HG03460 (cell line): ENCODE data around the gene SNAP23.
A peak's percentile ranks its signal among the peaks of the same experiment; 100 is the strongest.
"Not testable (repeated sequence)": the region's sequence is repeated elsewhere in the genome, so short reads cannot be mapped to it uniquely, and the experiment has no call there.

Experiments used
- ATAC-seq: cut with Tn5 transposase; IDR thresholded peaks from one replicate; pipeline ENCODE4 v1.9.1; 2021; ENCODE audit not compliant: unreplicated experiment

SNAP23 gene

DNA sequence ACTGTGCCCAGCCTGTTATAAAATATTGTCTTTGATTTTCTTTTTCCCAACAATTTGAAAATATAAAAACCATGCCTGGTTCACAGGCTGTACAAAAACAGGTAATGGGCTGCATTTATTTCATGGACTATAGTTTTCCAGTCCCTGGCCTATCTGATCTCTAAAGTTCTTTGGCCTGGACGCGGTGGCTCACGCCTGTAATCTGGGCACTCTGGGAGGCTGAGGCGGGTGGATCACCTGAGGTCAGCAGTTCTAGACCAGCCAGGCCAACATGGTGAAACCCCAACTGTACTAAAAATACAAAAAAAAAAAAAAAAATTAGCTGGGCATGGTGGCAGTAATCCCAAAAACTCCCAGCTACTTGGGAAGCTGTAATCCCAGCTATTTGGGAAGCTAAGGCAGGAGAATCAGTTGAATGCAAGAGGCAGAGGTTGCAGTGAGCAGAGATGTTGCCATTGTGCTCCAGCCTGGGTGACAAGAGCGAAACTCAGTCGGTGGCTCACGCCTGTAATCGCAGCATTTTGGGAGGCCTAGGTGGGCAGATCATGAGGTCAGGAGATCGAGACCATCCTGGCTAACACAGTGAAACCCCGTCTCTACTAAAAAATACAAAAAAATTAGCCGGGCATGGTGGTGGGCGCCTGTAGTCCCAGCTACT is 61.2 kb downstream of the SNAP23 start:
- not testable (repeated sequence) for ATAC-seq

DNA sequence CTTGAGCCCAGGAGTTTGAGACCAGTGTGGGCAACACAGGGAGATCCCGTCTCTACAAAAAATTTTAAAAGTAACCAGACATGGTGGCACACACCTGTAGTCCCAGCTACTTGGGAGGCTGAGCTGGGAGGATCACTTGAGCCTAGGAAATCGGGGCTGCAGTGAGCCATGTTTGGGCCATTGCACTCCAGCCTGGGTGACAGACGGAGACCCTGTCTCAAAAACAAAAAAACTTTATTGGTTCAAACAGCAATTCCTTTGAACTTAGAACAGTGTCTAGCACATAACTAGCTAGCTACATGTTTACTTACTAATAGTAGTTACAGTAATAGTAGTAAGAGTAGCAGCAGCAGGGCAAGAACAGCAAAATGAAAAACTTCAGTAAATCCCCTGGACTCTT is 63.3 kb downstream of the SNAP23 start:
- ATAC-seq = no peak

DNA sequence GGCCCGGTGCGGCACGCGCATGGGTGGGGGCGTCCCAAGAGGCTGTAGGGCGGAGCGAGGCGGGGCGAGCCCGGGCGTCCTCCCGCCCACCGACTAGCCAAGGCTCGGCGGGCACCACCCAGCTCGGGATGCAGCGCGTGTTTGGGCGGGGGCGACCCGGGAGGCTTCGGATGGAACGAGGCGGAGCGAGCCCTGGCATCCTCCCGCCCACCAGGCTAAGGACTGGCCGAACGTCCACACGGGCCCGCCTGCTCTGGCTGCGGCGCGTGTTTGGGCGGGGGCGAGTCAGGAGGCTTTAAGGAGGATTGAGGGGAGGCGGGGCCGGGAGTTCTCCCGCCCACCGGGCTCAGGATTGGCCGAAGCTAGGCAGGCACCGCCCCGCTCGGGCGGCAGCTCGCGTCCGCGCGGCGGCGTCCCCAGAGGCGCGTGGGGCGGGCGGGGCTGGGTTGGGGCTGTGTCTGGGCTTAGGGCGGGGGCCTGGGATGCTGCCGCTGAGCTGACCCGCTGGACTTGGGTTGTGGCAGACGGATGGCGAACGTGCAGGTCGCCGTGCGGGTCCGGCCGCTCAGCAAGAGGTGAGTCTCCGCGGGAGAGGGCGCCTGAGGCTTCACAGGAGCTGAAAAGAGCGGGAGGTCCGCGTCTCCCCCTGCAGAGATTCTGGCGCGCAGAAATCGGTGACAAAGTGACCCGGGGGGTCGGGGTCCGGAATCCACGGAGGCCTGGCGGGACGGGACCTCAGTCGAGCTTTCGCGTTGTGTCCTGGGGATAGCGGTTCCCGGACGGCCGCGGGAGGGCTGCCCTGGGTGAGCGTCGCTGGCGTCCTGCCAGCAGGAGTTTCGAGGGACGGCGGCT is 80.0 kb downstream of the SNAP23 start, which contains the start of gene STARD9:
STARD9 (plus strand) TSS at position 419 of the 852 bp plus-strand sequence; CDS start at position 529, 110 bp downstream.
- peak; percentile 83 for ATAC-seq

DNA sequence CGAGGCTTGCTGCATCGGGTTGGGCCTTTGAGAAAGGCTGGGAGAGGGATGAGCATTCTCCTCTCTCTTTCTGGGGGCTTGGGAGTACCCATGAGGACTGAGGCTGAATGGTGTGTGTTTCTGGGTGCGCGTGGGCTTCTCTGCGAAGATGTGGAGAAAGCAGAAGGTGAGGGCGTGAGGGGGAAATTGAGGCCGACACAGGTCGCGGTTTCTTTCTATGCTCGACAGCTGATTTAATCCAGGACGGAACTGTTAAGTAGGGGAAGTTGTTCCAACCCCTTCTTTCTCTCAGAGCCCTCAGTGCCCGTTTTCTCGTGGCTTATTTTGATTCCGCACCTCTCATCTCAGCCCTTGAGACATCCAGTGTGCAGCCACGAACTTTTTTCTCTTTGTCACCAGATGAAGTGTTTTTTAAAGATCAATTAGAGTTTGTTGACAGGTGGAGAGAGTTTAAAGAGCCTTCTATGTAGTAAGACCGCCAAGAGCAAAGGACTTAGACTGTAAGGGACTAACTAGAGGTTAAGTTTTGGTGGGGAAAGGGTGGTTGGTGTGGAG is 80.7 kb downstream of the SNAP23 start:
- no peak for ATAC-seq

DNA sequence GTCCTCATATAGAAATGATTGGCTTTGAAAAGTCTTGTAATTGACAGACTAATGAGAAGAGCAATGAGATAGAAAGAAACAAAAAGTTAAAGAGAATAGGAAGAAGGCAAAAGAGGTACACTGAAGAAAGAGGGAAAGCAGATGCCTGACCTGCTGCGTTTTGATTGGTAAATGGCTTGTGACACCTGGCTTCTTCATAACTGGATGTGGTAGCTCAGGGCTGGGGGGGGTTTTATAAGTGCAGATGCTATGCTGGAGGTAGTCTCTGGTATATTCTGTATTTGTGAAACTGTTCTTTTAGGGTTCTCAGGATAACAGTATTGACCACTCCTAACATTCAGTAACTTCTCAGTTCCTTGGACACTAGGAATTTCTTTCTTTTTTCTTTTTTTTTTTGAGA is 81.3 kb downstream of the SNAP23 start:
- ATAC-seq = no peak

DNA sequence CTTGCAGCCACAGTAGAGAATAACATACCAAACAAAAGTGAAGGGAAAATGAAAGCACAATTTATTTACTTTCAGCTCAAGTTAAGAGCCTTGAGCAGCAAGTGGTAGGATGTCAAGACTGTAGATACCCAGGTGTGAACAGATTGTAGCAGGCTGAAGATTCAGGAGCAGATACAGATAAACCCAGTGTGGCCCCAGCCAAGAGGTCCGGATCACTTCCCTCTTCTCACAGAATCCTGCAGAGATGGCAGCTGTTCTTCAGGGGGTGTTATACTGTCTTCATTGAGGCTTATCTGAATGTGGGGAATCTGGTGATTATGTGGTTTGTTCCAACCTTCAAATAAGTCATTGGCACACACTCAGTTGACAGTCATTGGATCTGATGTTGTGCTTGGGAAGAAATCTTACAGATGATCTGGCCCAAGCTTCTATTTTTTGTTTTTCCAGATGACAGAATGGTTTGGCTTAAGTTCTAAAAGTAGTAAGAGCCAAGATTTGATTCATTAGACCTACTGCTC is 82.1 kb downstream of the SNAP23 start:
- no peak for ATAC-seq

DNA sequence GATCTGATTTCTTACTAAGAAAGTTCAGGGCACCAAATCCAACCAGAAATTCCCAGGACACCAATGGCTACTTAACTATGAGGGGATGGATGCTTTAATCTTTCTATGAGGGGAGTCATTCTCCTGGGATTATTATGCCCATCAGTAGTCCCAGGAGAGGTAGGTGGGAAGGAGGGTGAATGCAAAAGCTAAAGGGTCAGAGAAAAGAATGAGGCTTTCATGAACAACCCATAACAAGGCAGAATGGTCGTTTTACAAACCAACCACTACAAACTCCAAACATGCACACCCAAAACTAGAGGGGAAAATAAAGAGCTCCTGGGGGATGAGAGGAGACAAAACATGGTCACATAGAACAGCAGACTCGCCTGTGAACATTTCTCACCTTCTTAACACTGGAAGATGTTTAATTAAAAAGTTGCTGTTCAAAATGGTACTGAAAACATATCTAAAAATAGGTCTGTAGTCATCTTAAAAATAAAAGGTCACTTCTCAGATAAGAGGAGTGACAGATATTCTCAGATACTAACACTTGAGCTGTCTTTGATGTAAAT is 83.6 kb downstream of the SNAP23 start:
- no peak for ATAC-seq

DNA sequence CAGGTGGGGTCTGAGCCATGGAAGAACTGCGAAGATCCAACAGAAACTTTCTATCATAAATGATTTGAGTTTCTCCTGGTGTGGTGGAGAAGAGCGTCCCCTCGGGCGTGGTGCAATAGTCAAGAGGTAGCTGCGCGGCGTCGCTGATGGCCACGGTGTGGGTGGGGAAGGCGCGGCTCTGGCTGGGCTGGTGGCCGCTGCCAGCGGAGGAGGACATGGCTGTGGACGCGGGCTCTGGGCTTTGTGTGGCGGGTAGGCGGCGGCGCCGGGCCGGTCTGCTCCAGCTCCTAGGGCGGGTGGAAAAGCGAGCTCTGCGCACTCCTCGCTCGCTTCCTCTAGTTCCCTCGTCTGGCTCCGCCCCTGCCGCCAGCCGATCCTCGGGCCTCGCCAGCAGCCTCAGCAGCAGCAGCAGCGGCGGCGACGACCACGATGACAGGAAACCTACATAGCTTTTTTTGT is 85.9 kb downstream of the SNAP23 start:
- ATAC-seq = peak; percentile 71
